ENCODE data around the gene WDPCP. TPM values are rescaled to one million over a fixed set of nuclear protein-coding genes. Genes with fewer than 3 reads are reported as not detected.

The WDPCP gene
- total RNA-seq, 1 donor from 2014 or later = 4.3 TPM

DNA sequence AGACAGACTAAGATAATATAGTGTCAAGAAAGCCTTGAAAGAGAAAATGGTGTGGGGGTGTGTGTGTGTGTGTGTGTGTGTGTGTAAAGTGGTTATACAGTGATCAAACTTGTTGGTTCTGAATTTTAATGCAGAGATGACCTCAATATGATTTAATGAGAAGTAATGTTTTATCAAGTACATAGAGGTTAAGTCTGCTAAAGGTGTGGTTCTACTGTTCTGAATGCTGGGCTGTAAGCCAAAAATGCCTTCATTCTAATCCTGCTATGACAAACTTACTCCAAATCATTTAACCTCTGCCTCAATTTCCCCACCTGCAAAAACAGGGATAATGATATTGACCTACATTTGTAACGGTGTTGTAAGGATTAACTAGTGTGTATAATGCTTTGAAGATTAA, 87.9 kb downstream of the WDPCP start:
- TF ChIP-seq, protein P1, sequence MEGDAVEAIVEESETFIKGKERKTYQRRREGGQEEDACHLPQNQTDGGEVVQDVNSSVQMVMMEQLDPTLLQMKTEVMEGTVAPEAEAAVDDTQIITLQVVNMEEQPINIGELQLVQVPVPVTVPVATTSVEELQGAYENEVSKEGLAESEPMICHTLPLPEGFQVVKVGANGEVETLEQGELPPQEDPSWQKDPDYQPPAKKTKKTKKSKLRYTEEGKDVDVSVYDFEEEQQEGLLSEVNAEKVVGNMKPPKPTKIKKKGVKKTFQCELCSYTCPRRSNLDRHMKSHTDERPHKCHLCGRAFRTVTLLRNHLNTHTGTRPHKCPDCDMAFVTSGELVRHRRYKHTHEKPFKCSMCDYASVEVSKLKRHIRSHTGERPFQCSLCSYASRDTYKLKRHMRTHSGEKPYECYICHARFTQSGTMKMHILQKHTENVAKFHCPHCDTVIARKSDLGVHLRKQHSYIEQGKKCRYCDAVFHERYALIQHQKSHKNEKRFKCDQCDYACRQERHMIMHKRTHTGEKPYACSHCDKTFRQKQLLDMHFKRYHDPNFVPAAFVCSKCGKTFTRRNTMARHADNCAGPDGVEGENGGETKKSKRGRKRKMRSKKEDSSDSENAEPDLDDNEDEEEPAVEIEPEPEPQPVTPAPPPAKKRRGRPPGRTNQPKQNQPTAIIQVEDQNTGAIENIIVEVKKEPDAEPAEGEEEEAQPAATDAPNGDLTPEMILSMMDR (IDR thresholded peaks at IDR 0.05; ENCODE audit: partially characterized antibody, unreplicated experiment) = no peak
- Mint-ChIP-seq H3K27ac (ENCODE audit: unreplicated experiment) (no peak overlapping the region), H3K36me3 (ENCODE audit: unreplicated experiment) (no peaks in the 10 kb centered on the region)

DNA sequence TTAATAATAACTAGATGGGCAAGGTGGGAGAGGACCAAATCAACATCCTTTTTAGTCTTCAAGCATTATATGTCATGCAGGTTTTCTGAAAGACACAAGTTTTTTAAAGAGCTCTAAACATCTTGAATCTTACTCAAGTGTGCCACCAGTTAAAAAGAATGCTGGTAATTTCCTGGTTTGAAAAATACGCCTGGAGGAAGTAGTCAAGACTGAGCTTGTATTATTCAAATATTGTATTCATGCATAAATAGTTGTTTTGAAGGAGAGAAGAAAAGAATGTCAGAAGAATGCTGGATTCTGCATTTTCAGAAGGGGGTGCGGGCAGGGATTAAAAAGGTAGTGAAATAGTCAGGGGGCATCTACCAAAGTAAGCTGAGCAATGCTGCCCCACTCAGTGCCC, 90.7 kb downstream of the WDPCP start:
- Mint-ChIP-seq H3K4me3 (ENCODE audit: unreplicated experiment) (no peak overlapping the region), H3K4me1 (ENCODE audit: low read depth, unreplicated experiment) (no peaks in the 10 kb centered on the region), H3K9me3 (ENCODE audit: unreplicated experiment) (no peaks in the 10 kb centered on the region), H3K27ac (ENCODE audit: unreplicated experiment) (no peak overlapping the region), H3K27me3 (ENCODE audit: unreplicated experiment) (no peaks in the 10 kb centered on the region), H3K36me3 (ENCODE audit: unreplicated experiment) (no peaks in the 10 kb centered on the region)
- no peak for DNase-seq
- TF ChIP-seq, protein P1 (IDR thresholded peaks at IDR 0.05; ENCODE audit: partially characterized antibody, unreplicated experiment) = no peak

More for the DNA sequence above, 87.9 kb downstream of the WDPCP start:
- no peak for DNase-seq
- H3K4me1 Mint-ChIP-seq (ENCODE audit: low read depth, unreplicated experiment) = peaks cover 17% of the 10 kb centered on the region
- H3K9me3 Mint-ChIP-seq (ENCODE audit: unreplicated experiment) = peaks cover 3% of the 10 kb centered on the region
- no peaks in the 10 kb centered on the region for H3K27me3 Mint-ChIP-seq (ENCODE audit: unreplicated experiment)
- no peak overlapping the region for H3K4me3 Mint-ChIP-seq (ENCODE audit: unreplicated experiment)

DNA sequence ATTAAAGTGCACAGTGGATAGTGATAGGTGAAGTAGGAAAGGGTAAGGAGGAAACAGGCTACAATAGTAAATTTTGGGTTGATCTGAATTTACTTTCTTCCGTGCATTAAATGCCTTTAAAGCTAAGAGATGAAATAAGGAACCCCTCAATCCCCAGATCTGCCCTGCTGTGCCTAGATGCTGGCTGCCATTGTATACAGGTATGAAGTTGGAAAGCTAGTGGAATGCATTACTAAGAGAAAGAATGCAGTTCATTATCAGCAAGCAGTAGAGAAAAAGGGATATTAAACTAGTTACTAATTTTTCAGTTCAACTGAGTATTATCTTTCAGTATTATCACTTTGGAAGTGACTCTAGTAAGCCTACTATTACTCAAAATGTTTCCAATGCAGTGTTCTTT, 93.3 kb downstream of the WDPCP start:
- no peaks in the 10 kb centered on the region for H3K9me3 Mint-ChIP-seq (ENCODE audit: unreplicated experiment)
- H3K4me1 Mint-ChIP-seq (ENCODE audit: low read depth, unreplicated experiment) = no peaks in the 10 kb centered on the region
- H3K27me3 Mint-ChIP-seq (ENCODE audit: unreplicated experiment) = no peaks in the 10 kb centered on the region
- DNase-seq = no peak
- TF ChIP-seq, protein P1 (IDR thresholded peaks at IDR 0.05; ENCODE audit: partially characterized antibody, unreplicated experiment) = no peak
- H3K27ac Mint-ChIP-seq (ENCODE audit: unreplicated experiment) = no peak overlapping the region
- H3K4me3 Mint-ChIP-seq (ENCODE audit: unreplicated experiment) = no peak overlapping the region
- H3K36me3 Mint-ChIP-seq (ENCODE audit: unreplicated experiment) = no peaks in the 10 kb centered on the region

DNA sequence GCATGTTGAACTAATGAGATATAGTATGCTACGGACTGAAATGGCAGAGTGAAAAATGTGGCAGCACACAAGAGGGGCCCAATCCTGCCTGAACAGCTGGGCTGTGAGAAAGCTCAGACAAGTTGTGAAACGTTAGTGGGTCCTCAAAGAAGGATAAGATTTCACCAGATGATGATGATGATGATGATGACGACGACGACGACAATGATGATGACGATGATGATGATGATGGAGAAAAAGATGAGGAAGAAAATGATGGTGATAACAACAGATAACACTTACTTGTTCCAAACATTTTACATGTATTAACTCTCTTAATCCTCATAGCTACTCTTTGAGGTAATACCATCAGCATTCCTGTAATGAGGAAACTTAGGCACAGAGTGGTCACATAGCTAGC, 94.2 kb downstream of the WDPCP start:
- Mint-ChIP-seq H3K27me3 (ENCODE audit: unreplicated experiment) (no peaks in the 10 kb centered on the region), H3K4me1 (ENCODE audit: low read depth, unreplicated experiment) (no peaks in the 10 kb centered on the region), H3K4me3 (ENCODE audit: unreplicated experiment) (no peak overlapping the region), H3K27ac (ENCODE audit: unreplicated experiment) (no peak overlapping the region), H3K36me3 (ENCODE audit: unreplicated experiment) (no peaks in the 10 kb centered on the region), H3K9me3 (ENCODE audit: unreplicated experiment) (no peaks in the 10 kb centered on the region)
- TF ChIP-seq, protein P1 (IDR thresholded peaks at IDR 0.05; ENCODE audit: partially characterized antibody, unreplicated experiment) = no peak
- no peak for DNase-seq

DNA sequence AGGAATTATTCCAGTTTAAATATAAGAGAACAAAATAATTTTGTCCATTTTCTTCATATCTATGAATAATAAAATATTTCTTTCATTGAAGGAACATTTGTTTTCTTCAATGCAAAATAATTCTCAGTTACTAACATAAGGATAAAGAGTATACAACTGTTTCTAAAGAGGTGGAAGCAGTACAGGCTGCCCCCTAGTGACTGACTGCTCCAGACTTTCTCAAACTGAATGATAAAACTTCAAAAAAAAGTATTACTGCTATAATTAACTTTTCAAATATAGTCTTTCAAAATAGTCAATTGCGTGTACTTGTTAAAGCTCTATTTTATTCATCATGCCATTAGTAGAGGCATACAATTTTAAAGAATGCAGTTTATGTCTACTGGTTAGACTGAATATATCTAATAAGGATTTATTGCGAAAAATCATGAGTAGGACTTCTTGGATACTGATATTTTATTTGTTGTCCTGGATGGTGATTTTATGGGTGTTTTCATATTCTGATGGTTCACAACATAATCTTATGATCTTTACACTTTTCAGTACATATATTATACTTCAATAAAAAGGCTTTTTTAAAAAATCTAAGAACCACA, 100.1 kb downstream of the WDPCP start:
- DNase-seq = peak; percentile 18
- Mint-ChIP-seq H3K27ac (ENCODE audit: unreplicated experiment) (no peak overlapping the region), H3K27me3 (ENCODE audit: unreplicated experiment) (no peaks in the 10 kb centered on the region), H3K9me3 (ENCODE audit: unreplicated experiment) (no peaks in the 10 kb centered on the region), H3K4me1 (ENCODE audit: low read depth, unreplicated experiment) (no peaks in the 10 kb centered on the region), H3K36me3 (ENCODE audit: unreplicated experiment) (no peaks in the 10 kb centered on the region), H3K4me3 (ENCODE audit: unreplicated experiment) (no peak overlapping the region)
- TF ChIP-seq, protein P1 (IDR thresholded peaks at IDR 0.05; ENCODE audit: partially characterized antibody, unreplicated experiment) = peak; percentile 68
